Anterior cingulate cortex (tissue), 58 donors: ENCODE results near the gene ACSF3.
"Not testable (repeated sequence)": the region's sequence is repeated elsewhere in the genome, so short reads cannot be mapped to it uniquely, and the experiment has no call there.

ENCODE experiments used
- DNase-seq, 58 donors: peaks; one replicate each; lab custom pipeline; 2025; lab: John Stamatoyannopoulos, UW

The ACSF3 gene

GRCh38 chr16:89155851-89156739 is 62.4 kb downstream of the ACSF3 start:
- DNase-seq, result peak in 6 of 58 donors; percentile 10 to 19 (median 15)

DNA sequence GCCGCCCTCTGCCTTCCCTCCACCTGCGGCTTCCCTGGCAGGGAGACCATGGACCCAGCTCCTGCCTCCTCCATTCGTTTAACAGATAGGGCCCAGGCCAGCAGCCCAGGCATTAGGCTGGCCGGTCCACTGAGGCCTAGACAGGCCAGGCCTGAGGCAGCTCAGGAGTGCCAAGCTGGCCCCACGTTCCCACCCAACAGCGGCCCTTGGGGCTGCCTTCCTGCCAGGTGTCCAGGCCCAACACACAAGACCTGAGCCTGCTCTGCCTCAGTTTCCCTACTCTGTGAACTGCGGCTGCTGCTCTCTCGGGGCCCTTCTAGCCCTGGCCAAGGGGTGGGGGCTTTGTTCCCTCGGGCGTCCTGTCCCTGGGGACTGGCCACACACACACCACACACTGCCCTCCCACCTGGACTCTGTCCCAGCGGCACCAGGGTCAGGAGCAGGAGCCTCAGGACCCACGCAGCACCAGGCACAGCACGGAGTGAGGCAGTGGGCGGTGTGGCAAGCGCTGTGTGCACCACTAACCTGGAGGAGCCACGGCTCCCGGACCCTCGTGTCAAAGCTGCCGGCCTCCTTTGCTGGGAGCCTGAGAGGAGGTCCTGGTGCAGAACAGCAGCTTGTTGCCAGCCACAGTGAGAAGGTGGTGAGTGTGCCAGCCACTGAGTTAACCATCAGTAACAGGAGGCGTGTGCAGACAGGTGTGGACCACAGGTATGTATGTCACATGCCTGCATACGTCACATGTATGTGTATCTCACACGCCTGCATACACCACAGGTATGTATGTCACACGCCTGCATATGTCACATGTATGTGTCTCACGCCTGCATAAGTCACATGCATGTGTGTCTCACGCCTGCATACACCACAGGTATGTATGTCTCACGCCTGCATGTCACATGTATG is 63.3 kb downstream of the ACSF3 start:
- DNase-seq, result no peak

GRCh38 chr16:89157778-89158177 is 64.1 kb downstream of the ACSF3 start:
- DNase-seq, result no peak

- no peak for DNase-seq
These were observed 65.6 kb downstream of the ACSF3 start for GRCh38 chr16:89159066-89159849.

DNA sequence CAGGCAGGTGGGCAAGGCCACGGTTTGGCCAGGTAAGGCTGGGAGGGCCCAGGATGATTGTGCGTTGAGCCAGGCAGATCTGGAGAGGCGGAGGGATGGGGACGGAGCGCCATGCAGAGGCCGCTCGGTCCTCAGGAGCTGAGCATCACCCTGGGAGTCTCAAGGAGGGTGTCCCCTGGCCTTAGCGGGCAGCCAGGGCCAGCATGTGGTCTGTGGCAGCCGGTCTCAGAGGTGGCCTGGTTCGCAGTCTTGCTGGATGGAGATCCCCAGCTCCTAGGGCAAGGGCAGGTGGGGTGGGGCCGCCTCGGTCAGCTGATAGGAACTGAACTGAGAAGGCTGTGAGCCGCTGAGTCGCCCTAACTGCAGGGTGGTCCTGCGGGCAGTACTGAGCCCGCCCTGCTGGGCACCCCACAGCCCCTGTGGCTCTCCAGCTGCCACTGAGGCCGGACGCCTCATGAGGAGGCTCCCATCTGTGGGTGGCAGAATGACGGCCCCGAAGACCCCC is 66.2 kb downstream of the ACSF3 start:
- no peak for DNase-seq

DNA sequence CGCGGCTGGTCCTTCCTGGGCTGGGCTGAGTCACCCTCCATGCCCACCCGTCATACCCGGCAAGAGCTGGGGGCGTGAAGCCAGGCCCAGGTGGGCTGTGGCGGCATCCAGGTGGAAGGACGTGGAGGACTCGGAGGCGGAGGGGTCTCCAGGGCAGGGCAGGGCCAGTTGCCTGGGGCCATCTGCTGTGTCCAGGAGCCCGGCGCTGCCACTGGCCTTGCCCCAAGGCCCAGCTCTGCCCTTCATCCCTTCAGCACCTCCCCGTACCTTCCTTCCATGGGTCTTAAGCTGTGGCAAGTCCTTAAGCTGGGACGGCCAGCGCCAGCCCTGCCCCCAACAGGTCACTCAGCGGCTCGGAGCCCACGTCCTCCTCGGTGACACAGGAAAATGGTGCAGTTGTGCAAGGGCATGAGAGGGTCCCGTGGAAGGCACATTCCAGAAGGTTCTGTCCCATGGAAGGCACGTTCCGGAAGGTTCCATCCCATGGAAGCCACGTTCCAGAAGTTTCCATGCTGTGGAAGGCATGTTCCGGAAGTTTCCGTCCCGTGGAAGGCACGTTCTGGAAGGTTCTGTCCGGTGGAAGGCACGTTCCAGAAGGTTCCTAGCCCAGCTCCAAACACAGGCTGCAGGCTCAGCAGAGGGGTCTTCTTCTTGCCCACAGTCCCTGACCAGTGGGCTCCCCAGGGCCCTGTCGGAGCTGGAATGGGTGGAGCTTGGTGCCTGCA is 67.5 kb downstream of the ACSF3 start:
- DNase-seq, result peak in 1 of 58 donors; percentile 40

DNA sequence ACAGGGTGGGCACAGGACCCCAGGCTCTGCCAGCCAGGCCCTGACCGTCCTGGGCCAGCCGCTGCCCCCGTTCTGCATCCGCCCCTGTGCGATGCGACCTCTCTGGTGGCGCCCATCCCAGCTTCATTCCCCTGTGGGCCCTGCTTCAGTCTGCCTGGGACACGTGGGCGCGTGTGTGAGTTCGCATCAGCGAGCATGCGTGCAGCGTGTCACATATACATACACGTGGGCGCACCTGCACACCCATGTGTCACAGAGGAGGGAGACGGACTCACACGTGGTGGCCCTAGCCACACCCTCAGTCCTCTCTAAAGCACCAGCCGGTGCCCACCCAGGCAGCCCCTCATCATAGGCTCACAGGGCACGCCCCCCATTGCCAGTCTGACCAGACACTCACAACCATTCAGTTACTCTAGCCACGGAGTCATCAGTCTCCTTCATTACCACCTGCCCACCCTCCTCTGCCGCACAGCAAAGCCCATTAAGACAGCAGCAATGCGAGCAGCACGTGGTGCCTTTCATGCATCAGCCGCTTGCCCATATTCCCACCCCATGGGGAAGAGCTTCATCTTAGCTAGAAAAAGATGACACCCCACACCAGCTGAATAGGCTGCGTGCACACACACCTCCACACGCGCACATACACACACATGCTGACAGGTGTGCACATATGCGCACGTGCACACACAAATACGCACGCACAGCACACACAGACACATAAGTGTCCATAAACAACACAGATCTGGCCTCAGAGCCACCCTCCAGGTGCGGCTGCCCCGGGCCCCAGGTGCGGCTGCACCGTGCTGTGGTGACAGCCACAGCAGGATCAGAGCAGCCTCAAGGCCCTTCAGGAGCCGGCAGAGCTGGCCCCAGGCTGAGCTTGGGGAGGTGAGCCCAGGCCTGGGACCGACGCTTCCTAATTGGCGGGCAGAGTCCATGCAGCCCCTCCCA is 68.4 kb downstream of the ACSF3 start:
- no peak for DNase-seq

GRCh38 chr16:89163297-89163696 is 69.6 kb downstream of the ACSF3 start:
- no peak for DNase-seq

GRCh38 chr16:89164436-89164835 is 70.8 kb downstream of the ACSF3 start:
- no peak for DNase-seq

DNA sequence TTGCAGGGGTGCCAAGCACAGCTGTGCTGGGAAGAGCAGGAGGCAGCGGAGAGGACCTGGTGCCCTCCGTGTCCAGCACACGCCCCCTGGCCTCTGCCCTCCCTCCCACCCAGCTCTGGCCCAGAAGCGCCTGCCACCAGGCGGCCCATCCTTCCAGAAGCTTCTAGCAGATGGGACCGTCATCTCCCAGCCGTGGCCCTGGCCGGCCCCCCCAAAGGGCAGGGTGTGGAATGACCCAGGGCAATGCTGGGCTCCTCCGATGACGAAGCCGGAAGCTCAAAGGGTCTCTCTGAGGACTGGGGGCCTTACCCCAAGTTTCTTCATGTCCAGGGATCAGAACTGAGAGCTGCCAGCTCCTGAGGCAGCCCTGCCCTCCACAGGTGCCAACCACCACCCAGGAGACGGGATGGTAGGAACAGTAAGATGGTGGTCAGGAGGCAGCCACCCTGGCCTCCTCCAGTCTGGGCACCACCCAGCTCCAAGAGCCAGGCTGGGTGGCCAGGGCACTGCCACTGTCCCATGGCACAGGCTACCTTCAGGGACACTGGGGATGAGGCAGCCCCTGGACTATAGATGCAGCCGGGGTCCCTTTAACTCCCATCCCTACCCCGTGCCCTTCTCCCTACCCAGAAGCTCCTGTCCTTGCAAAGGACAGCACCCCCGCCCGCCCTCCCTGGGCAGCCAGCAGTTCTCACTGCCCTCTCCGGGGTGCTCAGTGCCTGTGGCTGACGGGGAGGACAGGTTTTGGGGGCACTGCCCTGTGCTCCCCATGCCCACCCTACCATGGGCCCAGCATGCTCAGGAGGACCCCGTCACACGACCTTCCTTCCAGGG is 71.4 kb downstream of the ACSF3 start:
- DNase-seq, result no peak

- DNase-seq, result not testable (repeated sequence)
These were observed 72.0 kb downstream of the ACSF3 start for GRCh38 chr16:89165681-89165979.

DNA sequence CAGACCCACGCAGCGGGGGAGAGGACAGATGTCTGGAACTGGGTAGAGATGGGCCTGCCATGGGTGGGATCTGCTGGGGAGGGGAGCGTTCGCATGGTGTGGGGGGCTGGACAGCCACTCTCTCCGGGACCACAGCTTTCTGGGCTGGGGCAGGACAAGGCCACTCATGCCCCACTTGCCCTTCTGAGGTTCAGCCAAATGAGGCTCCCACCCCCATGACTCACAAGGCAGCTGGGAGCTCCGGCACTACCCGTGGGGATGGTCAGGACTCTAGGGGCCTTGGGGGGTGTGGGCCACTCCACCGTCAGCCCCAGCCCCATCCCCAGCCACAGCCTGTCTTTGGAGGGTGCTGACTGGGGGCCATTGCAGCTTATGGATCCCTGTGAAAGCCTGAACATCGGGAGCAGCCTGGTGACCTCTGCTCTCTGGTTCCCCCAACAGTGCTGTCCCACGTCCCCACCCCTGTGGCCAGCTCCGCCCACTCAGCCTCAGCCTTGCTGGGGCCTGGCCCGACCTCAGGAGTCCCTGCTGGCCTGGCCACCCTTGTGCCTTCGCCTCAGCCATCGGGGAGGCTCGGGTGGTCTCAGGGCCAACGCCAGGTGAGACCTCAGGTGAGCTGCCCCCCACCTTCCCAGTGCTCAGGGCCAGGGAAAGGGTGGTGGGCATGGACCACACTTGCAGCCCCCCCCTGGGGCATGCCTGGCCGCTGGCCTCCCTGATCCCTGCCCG is 73.2 kb downstream of the ACSF3 start:
- DNase-seq, result no peak

GRCh38 chr16:89167425-89167941 is 73.8 kb downstream of the ACSF3 start:
- DNase-seq, result peak in 53 of 58 donors; percentile 15 to 79 (median 61)

DNA sequence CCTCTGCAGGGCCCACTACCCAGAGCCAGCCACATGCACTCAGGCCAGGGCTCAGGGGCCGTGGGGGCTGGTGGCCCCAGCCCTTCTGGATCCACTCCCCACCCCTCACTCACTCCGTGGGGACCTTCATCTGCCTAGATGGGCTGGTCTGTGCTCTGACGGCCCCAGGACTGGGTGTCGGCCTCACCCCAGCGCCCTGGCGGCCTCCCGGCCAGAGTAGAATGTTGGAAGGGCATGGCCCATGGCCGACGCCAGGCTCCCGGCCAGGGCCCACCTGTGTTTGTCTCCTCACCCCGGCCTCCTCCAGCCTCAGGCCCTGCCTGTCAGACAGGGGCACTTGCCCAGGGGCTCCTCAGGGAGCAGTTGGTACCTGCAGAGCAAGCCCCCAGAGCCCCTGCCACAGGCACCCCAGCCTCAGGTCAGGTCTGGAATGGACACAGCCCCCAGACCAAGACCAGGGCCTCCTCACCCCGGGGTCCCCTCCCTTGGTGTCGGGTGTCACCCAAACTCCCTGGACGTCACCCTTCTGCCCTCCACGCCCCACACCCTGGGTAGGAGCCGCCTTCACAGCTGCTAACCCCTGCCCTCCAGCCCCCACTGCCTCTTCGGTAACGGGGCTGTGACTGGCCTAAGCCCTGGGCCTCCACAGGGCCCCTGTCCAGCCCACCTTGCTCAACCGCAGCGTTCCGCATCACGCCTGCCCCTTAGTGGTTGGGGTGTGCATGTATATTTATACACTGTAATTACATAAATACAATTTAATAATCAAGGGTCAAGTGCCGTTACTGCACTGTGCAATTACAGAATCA is 74.9 kb downstream of the ACSF3 start:
- no peak for DNase-seq

GRCh38 chr16:89169778-89170177 is 76.1 kb downstream of the ACSF3 start:
- DNase-seq, result no peak
